NCI-H226 (cell line): ENCODE data around the gene RABGEF1.
A peak's percentile ranks its signal among the peaks of the same experiment; 100 is the strongest.
"Not testable (repeated sequence)": the region's sequence is repeated elsewhere in the genome, so short reads cannot be mapped to it uniquely, and the experiment has no call there.

Experiments
- DNase-seq: peaks from one replicate; pipeline ENCODE4 v3.0.0-alpha.2; 2015

The RABGEF1 gene

GRCh38 chr7:66736892-66737291 lies 3.6 kb upstream of the RABGEF1 start:
- DNase-seq, result no peak

DNA sequence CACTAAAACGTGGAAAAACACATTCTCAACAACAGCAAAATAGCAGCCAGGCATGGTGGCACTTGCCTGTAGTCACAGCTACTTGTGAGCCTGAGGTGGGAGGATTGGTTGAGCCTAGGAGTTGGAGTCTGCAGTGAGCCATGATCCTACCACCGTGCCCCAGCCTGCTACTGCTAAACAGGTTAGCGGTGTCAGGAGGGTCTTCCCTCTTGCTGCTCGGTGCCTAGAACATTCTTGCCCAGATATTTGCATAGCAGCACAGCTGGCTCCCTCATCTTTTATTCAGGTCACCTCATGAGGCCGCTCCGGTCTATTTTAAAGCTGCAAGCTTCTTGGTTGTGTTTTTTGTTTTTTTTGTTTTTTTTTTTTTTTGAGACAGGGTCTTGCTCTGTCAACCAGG lies 2.9 kb upstream of the RABGEF1 start:
- no peak for DNase-seq

- DNase-seq, result no peak
Observed at GRCh38 chr7:66739477-66739876, 1.1 kb upstream of the RABGEF1 start.

- DNase-seq, result no peak
Observed at GRCh38 chr7:66739953-66740301, 606 bp upstream of the RABGEF1 start.

- DNase-seq, result peak; percentile 31
Observed at GRCh38 chr7:66740980-66741709, 612 bp downstream of the RABGEF1 start.

GRCh38 chr7:66741710-66742049 lies 1.1 kb downstream of the RABGEF1 start:
- no peak for DNase-seq

GRCh38 chr7:66742298-66742697 lies 1.8 kb downstream of the RABGEF1 start:
- peak; percentile 69 for DNase-seq

DNA sequence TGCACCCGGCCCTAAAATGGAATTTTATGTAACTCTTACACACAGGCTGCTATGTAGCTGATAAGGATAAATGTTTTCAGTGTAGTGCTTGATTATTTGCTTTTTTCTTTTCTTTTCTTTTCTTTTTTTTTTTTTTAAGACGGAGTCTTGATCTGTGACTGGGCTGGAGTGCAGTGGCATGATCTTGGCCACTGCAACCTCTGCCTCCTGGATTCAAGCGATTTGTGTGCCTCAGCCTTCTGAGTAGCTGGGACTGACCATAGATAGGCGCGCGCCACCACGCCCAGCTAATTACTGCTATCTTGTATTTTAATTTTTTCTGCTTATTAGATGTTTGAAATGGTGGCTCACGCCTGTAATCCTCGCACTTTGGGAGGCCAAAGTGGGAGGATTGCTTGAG lies 3.4 kb downstream of the RABGEF1 start:
- no peak for DNase-seq

DNA sequence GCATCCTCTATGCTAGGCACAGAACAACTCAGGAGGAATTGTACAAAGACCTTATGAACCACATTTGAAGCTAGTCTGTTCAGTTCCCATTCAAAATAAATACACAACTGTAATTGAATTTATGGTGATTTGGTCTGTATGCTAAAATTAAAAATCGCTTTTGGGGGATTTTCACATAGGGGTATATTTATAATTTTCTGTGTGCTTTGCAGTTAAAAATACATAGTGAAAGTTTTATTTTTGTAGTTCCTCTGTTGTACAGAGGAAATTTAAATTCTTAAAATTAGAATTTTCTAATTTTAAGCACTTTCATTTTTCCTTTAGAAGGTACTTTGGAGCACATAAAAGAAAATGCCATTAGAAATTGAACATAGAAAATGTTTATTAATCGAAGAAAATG lies 6.9 kb downstream of the RABGEF1 start:
- DNase-seq, result no peak

GRCh38 chr7:66747881-66748511 lies 7.5 kb downstream of the RABGEF1 start:
- DNase-seq, result no peak

DNA sequence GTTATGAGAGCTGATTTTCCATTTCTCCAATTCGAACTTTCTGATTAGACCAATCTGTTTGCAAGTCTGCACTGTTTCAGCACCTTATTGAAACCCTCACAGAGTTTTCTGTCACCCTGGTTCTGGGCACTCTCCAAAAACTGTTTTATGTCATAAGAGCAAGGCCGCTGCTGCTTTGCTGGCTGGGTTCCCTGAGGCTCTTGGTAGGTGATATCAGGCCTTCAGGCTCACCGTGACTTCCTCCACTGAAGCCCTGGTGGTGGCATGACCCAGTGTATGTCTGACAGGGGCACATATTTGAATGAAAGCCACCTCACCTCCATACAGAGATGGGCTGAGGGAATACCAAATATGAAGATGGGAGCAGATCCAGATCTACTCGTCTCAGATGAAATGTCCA lies 8.3 kb downstream of the RABGEF1 start:
- no peak for DNase-seq

DNA sequence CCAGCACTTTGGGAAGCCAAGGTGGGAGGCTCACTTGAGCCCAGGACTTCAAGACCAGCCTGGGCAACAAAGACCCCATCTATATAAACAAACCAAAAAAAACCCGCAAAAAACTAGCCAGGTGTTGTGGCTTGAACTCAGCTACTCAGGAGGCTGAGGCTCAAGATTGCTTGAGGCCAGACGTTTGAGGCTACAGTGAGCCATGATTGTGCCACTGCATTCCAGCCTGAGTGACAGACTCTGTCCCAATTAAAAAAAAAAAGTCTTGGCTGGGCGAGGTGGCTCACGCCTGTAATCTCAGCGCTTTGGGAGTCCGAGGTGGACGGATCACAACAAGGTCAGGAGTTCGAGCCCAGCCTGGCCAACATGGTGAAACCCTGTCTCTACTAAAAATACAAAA lies 11.4 kb downstream of the RABGEF1 start:
- no peak for DNase-seq

DNA sequence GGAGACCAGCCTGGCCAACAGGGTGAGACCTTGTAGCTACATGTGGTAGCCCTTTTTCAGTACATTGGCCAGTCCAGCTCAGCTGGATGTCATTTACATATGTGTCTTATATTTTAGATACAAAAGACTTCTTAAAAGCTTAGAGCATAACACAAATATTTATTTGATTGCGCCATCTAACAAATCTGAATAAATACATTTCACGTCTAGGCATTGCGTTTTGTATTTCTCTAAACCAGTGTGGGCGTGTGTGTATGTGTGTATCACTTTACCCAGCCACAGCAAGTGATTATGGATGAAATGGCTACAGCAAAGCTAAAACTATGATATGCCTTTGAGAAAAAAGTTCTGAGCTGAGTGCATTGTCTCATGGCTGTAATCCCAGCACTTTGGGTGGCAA lies 14.0 kb downstream of the RABGEF1 start:
- no peak for DNase-seq

DNA sequence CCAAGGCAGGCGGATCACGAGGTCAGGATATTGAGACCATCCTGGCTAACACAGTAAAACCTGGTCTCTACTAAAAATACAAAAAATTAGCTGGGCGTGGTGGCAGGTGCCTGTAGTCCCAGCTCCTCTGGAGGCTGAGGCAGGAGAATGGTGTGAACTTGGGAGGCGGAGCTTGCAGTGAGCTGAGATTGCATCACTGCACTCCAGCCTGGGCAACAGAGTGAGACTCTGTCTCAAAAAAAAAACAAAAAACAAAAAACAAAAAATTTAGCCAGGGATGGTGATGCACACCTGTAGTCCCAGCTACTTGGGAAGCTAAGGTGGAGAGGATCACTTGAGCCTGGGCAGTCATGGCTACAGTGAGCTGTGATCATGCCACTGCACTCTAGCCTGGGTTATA lies 14.5 kb downstream of the RABGEF1 start:
- not testable (repeated sequence) for DNase-seq

DNA sequence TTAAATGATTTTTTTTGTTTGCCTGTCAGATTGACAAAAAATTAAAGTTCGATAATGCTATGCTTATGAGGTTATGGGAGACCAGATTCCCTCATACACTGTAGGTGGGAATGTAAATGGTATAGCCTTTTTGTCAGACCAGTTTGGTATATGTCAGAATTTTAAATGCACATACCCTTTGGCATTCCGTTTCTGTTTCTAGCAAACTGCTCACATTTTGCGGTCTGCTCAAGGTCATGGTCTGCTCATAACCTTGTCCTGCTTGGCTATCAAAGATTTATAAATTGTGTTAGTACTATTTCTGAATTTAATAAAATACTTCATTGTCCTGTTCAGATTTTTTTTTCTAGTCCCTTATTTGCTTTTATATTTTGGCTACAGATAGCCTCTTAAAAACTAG lies 15.7 kb downstream of the RABGEF1 start:
- DNase-seq, result not testable (repeated sequence)

DNA sequence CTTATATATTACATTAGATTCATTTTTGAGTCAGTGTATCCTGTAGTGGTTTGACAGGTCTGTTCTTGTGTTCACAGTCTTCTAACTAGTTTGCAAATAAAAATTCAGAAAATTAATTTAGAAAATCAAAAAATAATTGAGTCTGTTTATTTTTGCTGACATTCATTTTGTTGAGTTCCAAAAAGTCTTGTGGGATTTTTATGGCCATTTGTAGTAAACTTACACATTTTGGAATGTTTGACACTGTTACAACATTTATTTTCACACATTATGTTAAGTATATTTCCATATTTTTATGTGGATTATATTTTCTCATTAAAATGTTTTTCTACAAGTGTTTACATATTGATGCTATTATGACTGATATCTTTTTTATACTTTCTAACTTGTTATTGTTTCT lies 16.4 kb downstream of the RABGEF1 start:
- DNase-seq, result no peak

DNA sequence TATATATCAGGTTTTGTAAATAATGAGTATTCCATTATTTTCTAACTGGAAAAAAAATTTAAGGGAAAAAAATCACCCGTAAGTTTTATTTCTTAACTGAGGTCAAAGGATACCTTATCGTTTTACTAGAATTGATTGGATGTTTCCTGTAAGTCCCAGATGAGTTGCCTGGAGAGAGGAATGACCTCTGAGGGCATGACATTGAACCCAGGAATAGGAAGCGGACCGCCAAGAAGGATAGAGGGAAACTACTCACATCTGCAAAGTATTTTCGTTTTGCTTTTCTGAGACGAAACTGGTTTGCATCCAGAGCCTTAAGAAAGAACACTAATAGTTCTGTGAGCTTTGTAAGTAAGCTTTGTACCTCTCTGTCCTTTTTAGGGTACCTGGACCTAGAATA lies 17.4 kb downstream of the RABGEF1 start:
- no peak for DNase-seq

DNA sequence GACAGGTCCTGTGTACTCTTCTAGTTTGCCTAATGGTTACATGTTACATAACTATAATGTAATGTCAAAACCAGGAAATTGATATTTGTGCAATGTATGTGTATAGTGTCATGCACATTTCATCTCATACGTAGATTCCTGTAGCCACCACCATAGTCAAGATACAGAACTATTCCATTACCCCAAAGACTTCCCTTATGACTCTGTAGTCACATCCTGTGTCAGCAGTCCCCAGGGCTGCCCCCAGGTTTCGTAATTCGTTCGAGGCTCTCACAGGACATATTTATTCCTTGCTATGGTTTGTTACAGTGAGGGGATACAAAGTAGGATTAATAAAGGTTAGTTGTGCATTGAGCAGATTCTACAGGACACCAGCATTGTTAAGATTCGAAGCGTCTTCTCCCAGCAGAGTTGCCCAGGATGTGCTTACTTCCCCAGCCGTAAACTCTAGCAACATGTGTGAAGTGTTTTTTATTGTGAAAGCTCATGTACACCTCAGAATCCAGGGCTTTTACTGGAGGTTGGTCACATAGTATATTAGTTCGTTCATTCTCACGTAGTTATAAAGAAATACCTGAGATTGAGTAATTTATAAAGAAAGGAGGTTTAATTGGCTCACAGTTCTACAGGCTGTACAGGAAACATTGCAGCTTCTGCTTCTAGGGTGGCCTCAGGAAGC lies 18.6 kb downstream of the RABGEF1 start:
- DNase-seq, result no peak

GRCh38 chr7:66763183-66763582 lies 22.6 kb downstream of the RABGEF1 start:
- DNase-seq, result not testable (repeated sequence)

- peak; percentile 42 for DNase-seq
Observed at GRCh38 chr7:66763633-66764355, 23.3 kb downstream of the RABGEF1 start.

DNA sequence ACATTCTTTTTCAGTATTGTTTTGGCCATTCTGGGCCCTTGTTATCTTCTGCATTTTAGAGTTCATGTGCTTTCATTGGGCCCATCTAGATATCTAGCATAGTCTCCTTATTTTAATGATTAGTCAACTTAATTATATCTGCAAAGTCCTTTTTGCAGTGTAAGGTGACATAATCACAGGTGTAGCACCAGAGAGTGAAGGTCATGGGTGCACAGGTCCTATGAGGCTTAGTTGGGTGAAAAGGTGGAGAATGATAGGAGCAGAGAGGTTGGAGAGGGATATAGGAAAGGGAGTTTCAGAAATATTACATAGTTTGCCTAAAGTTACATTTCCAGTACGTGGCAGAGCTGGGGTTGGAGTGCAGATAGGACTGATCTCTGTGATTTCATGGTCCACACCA lies 24.4 kb downstream of the RABGEF1 start:
- not testable (repeated sequence) for DNase-seq

GRCh38 chr7:66765322-66766025 lies 24.9 kb downstream of the RABGEF1 start:
- not testable (repeated sequence) for DNase-seq

DNA sequence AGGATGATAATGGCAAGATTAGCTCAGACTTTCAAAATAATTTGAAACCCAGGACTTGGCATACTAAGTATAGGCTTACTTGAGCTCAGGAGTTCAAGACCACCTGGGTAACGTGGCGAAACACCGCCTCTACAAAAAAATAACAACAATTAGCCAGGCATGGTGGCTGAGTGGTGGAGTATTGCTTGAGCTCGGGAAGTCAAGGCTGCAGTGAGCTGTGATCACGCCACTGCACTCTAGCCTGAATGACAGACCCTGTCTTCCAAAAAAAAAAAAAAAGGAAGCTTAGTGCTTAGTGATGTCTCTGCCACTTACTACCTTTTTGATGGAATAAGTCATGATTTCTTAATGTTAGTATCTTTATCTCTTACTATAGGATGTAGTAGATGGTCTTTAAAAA lies 25.5 kb downstream of the RABGEF1 start:
- DNase-seq, result no peak
